Stomach smooth muscle (tissue), 2 donors: ENCODE results near the gene AAK1.
"Not testable (repeated sequence)": the region's sequence is repeated elsewhere in the genome, so short reads cannot be mapped to it uniquely, and the experiment has no call there.

Experiments
- H3K27ac ChIP-seq: one replicate; pipeline ENCODE4 v1.7.0; 2013; ENCODE audit warnings: mild to moderate bottlenecking, low read length, inconsistent platforms
- H3K27me3 ChIP-seq, 2 donors: one replicate each; pipeline ENCODE4 v1.7.0; 2013; ENCODE audit warnings: low read length in 2 of 2; ENCODE audit not compliant: insufficient read depth in 2 of 2, control insufficient read depth in 1 of 2
- H3K36me3 ChIP-seq, 2 donors: one replicate each; pipeline ENCODE4 v1.7.0; 2013; ENCODE audit warnings: low read length in 2 of 2; ENCODE audit not compliant: control insufficient read depth in 2 of 2, insufficient read depth in 2 of 2
- H3K4me1 ChIP-seq: one replicate; pipeline ENCODE4 v1.7.0; 2013; ENCODE audit warnings: low read length; ENCODE audit not compliant: control insufficient read depth, insufficient read depth
- H3K4me3 ChIP-seq, 2 donors: one replicate each; pipeline ENCODE4 v1.7.0; 2013; ENCODE audit warnings: low read length in 2 of 2
- H3K9ac ChIP-seq, 2 donors: one replicate each; pipeline ENCODE4 v1.7.0; 2013; ENCODE audit warnings: low read length in 2 of 2, mild to moderate bottlenecking in 1 of 2
- H3K9me3 ChIP-seq, 2 donors: one replicate each; pipeline ENCODE4 v1.7.0; 2013; ENCODE audit warnings: low read length in 2 of 2; ENCODE audit not compliant: control insufficient read depth in 2 of 2
- donor health status: healthy.
- donor health status: Pancreatic carcinoma.

Gene AAK1

DNA sequence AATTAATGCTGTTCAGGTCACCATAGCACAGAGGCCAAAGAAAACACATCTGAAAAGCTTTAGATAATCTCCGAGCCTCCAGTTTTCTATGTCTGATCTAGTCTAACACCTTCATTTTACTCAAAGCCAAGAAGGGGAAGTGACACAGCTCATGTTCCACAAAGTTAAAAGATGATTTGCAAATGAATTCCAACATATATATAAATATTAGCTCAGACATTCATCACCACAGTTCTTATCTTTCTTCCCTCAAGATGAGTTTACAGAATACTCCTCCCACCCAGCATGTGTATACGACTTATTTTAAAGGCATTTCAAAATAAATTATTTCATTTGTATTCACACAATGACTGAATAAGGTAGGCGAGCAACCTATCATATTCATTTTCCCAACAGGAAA, 82.4 kb downstream of the AAK1 start:
- Histone ChIP-seq H3K27me3 (no peaks in the 10 kb centered on the region), H3K4me1 (peaks cover 6% of the 10 kb centered on the region), H3K27ac (no peak overlapping the region), H3K9ac (no peak overlapping the region), H3K9me3 (no peaks in the 10 kb centered on the region), H3K4me3 (no peak overlapping the region), H3K36me3 (peaks cover 2 to 5% of the 10 kb centered on the region in 2 donors)

DNA sequence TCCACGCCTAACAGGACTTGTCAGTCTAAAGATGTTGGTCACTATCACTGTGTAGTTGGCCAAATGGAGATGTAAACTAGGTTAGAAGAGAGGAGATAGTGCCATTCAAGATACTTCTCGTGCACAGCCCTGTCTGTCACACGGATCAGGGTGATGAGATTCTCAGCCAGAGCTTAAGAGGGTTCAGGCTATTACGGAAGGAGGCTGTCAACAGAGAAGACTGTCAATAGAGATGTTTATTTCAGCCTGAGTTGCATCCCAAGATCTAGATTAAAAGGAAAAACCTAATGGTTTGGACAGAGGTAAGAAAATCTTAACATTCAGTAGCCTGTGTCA, 83.4 kb downstream of the AAK1 start:
- peaks cover 2% of the 10 kb centered on the region for H3K4me1 ChIP-seq
- no peaks in the 10 kb centered on the region for H3K9me3 ChIP-seq
- no peak overlapping the region for H3K27ac ChIP-seq
- H3K9ac ChIP-seq: no peak overlapping the region
- H3K27me3 ChIP-seq: no peaks in the 10 kb centered on the region
- H3K36me3 ChIP-seq: peaks cover 1 to 5% of the 10 kb centered on the region in 2 donors
- no peak overlapping the region for H3K4me3 ChIP-seq

- H3K27me3 ChIP-seq: no peaks in the 10 kb centered on the region
- no peak overlapping the region for H3K4me3 ChIP-seq
- peaks cover 3 to 5% of the 10 kb centered on the region in 2 donors for H3K36me3 ChIP-seq
- no peak overlapping the region for H3K27ac ChIP-seq
- no peaks in the 10 kb centered on the region for H3K4me1 ChIP-seq
- no peaks in the 10 kb centered on the region for H3K9me3 ChIP-seq
- H3K9ac ChIP-seq: no peak overlapping the region
Measured at GRCh38 chr2:69559442-69560146, 83.9 kb downstream of the AAK1 start.

DNA sequence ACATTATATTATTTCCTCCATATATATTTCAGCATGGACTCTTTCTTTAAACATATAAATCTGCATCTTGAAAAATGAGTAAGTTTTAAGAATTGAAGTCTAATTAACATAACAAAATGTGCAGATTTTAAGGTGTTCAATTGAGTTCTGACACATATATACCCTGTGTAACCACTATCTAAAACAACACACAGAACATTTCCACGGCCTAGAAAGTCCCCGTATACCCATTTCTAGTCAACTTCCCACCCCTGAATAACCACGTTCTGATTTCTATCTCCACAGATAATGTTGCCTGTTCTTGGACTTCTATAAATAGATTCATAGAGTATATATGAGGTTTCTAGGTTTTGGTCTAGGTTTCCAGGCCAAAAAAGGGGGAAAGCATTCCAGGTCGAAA, 87.5 kb downstream of the AAK1 start:
- Histone ChIP-seq H3K27ac (no peak overlapping the region), H3K9me3 (no peaks in the 10 kb centered on the region), H3K4me1 (no peaks in the 10 kb centered on the region), H3K36me3 (peaks cover 3 to 5% of the 10 kb centered on the region in 2 donors), H3K9ac (no peak overlapping the region), H3K4me3 (no peak overlapping the region), H3K27me3 (no peaks in the 10 kb centered on the region)

- peaks cover 3 to 5% of the 10 kb centered on the region in 2 donors for H3K36me3 ChIP-seq
- H3K9ac ChIP-seq: no peak overlapping the region
- H3K4me1 ChIP-seq: no peaks in the 10 kb centered on the region
- no peaks in the 10 kb centered on the region for H3K27me3 ChIP-seq
- H3K9me3 ChIP-seq: no peaks in the 10 kb centered on the region
- H3K4me3 ChIP-seq: no peak overlapping the region
- no peak overlapping the region for H3K27ac ChIP-seq
Measured at GRCh38 chr2:69554981-69555380, 88.6 kb downstream of the AAK1 start.

- no peak overlapping the region for H3K4me3 ChIP-seq
- H3K9me3 ChIP-seq: no peaks in the 10 kb centered on the region
- H3K27ac ChIP-seq: no peak overlapping the region
- H3K4me1 ChIP-seq: no peaks in the 10 kb centered on the region
- peaks cover 3 to 5% of the 10 kb centered on the region in 2 donors for H3K36me3 ChIP-seq
- H3K9ac ChIP-seq: no peak overlapping the region
- no peaks in the 10 kb centered on the region for H3K27me3 ChIP-seq
Measured at GRCh38 chr2:69554568-69554967, 89.0 kb downstream of the AAK1 start.

DNA sequence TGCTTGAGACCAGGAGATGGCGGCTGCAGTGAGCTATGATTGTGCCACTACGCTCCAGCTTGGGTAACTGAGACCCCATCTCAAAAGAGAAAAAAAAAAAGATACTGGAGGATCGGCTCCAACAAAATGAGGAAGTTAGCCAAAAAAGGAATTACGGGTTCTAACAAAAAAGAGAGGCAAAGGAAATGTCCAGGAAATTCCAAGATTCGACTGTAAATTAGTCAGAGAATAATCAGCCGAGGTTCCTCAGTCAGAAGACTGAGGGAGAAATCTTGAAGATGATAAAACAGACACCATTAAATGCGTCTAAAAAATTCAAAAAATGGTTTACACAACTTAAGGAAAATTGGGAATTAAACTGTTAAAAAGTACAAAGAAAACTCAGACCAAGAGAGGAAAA, 89.5 kb downstream of the AAK1 start:
- peaks cover 3 to 5% of the 10 kb centered on the region in 2 donors for H3K36me3 ChIP-seq
- H3K4me1 ChIP-seq: no peaks in the 10 kb centered on the region
- H3K27ac ChIP-seq: no peak overlapping the region
- H3K9ac ChIP-seq: no peak overlapping the region
- H3K9me3 ChIP-seq: no peaks in the 10 kb centered on the region
- H3K4me3 ChIP-seq: no peak overlapping the region
- no peaks in the 10 kb centered on the region for H3K27me3 ChIP-seq

GRCh38 chr2:69550511-69550910, 93.0 kb downstream of the AAK1 start:
- not testable (repeated sequence) for H3K4me3 ChIP-seq, H3K9me3 ChIP-seq, H3K27me3 ChIP-seq, H3K9ac ChIP-seq, H3K27ac ChIP-seq, H3K4me1 ChIP-seq, H3K36me3 ChIP-seq

DNA sequence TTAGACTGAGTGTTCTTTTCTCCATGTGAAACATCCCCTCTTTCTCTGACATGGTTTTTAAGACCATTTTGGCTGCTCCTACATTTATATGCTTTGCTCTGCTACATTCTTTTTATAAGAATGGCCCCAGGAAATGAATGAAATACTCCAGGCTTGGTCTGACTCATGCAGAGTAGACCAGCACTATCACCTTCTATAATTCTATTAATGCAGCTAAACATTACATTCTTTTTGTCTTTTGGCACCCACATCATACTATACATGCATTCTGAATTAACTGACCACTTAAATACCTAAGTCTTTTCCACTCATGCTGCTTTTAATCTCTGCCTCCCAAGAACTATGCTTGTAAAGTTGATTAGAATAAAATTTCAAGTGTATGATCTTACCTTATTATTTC, 94.1 kb downstream of the AAK1 start:
- Histone ChIP-seq H3K27ac (no peak overlapping the region), H3K27me3 (no peaks in the 10 kb centered on the region), H3K9me3 (no peaks in the 10 kb centered on the region), H3K36me3 (no peaks in the 10 kb centered on the region), H3K9ac (no peak overlapping the region), H3K4me1 (no peaks in the 10 kb centered on the region), H3K4me3 (no peak overlapping the region)

GRCh38 chr2:69547984-69548715, 95.4 kb downstream of the AAK1 start:
- H3K9me3 ChIP-seq: no peaks in the 10 kb centered on the region
- H3K9ac ChIP-seq: no peak overlapping the region
- H3K36me3 ChIP-seq: no peaks in the 10 kb centered on the region
- H3K27ac ChIP-seq: no peak overlapping the region
- no peaks in the 10 kb centered on the region for H3K27me3 ChIP-seq
- no peaks in the 10 kb centered on the region for H3K4me1 ChIP-seq
- no peak overlapping the region for H3K4me3 ChIP-seq

- Histone ChIP-seq H3K9ac (no peak overlapping the region), H3K36me3 (peaks cover 0 to 4% of the 10 kb centered on the region in 2 donors), H3K27ac (no peak overlapping the region), H3K9me3 (no peaks in the 10 kb centered on the region), H3K4me1 (no peaks in the 10 kb centered on the region), H3K4me3 (no peak overlapping the region), H3K27me3 (no peaks in the 10 kb centered on the region)
Measured at GRCh38 chr2:69546646-69547045, 96.9 kb downstream of the AAK1 start.
